IPS DF 4.7 (cell line): ENCODE data around the gene FBXO42.
"Not testable (repeated sequence)": the region's sequence is repeated elsewhere in the genome, so short reads cannot be mapped to it uniquely, and the experiment has no call there.

Experiments
- DNase-seq: peaks from one replicate; pipeline ENCODE4 v3.0.0-alpha.2; 2013; ENCODE audit warnings: low spot score; ENCODE audit errors: extremely low read depth

FBXO42 gene

GRCh38 chr1:16222716-16223115 is 129.6 kb downstream of the FBXO42 start:
- DNase-seq, result not testable (repeated sequence)

- no peak for DNase-seq
Observed at GRCh38 chr1:16221499-16221898, 130.8 kb downstream of the FBXO42 start.

- DNase-seq, result no peak
Observed at GRCh38 chr1:16219968-16220500, 132.2 kb downstream of the FBXO42 start.

GRCh38 chr1:16218674-16219071 is 133.6 kb downstream of the FBXO42 start:
- no peak for DNase-seq

GRCh38 chr1:16218014-16218673 is 134.1 kb downstream of the FBXO42 start:
- no peak for DNase-seq

- no peak for DNase-seq
Observed at GRCh38 chr1:16217061-16217785, 135.1 kb downstream of the FBXO42 start.

- DNase-seq, result peak; percentile 92
Observed at GRCh38 chr1:16215882-16216753, 136.2 kb downstream of the FBXO42 start.

GRCh38 chr1:16215240-16215639 is 137.0 kb downstream of the FBXO42 start:
- not testable (repeated sequence) for DNase-seq

- DNase-seq, result not testable (repeated sequence)
Observed at GRCh38 chr1:16213544-16213943, 138.7 kb downstream of the FBXO42 start.

GRCh38 chr1:16213013-16213412 is 139.3 kb downstream of the FBXO42 start:
- no peak for DNase-seq

GRCh38 chr1:16212251-16212961 is 139.9 kb downstream of the FBXO42 start, which contains the start of gene ARHGEF19:
TSS of gene ARHGEF19 (minus strand) at chr1:16212652. CDS start at chr1:16209054, 3,598 bp downstream.
- no peak for DNase-seq

- DNase-seq, result no peak
Observed at GRCh38 chr1:16211824-16212223, 140.5 kb downstream of the FBXO42 start.

- no peak for DNase-seq
Observed at GRCh38 chr1:16210581-16210980, 141.7 kb downstream of the FBXO42 start.

- no peak for DNase-seq
Observed at GRCh38 chr1:16209847-16210407, 142.4 kb downstream of the FBXO42 start.

- no peak for DNase-seq
Observed at GRCh38 chr1:16209132-16209846, 143.0 kb downstream of the FBXO42 start.

GRCh38 chr1:16208270-16208987 is 143.9 kb downstream of the FBXO42 start:
- DNase-seq, result no peak

- no peak for DNase-seq
Observed at GRCh38 chr1:16207318-16208269, 144.7 kb downstream of the FBXO42 start.
